Measurements from ENCODE around the gene SCAP. TPM values are rescaled to one million over a fixed set of nuclear protein-coding genes. Genes with fewer than 3 reads are reported as not detected.
"Not testable (repeated sequence)": the region's sequence is repeated elsewhere in the genome, so short reads cannot be mapped to it uniquely, and the experiment has no call there.

Gene SCAP
- total and polyA plus RNA-seq, 2 donors (not counting 1 experiment from before 2014, with no cell fraction given) = 55.8 to 113 TPM

DNA sequence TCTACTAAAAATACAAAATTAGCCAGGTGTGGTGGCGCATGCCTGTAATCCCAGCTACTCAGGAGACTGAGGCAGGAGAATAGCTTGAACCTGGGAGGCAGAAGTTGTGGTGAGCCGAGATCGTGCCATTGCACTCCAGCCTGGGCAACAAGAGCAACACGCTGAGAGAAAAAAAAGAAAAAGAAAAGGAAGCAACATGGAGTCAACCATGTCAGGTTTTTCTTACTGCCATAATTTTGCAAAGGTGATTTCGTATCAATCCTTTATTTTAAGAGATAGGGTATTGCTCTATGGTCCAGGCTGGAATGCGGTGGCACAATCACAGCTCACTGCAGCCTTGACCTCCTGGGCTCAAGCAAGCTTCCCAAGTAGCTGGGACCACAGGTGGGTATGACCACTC is 4.5 kb upstream of the SCAP start:
- peaks cover 12% of the 10 kb centered on the region for H3K4me1 Mint-ChIP-seq
- H3K4me2 ChIP-seq (replicated peaks; ENCODE audit: low read depth, low read length, poor library complexity, severe bottlenecking); H3K9me3 Mint-ChIP-seq (ENCODE audit: insufficient read depth); DNase-seq; H3K27me3 ChIP-seq (replicated peaks in 1 of 4; ENCODE audit: control extremely low read depth in 1 of 4, control insufficient read depth in 3 of 4, insufficient read depth in 4 of 4, low read length in 3 of 4); H3K27ac Mint-ChIP-seq; ATAC-seq (ENCODE audit: low read depth); H3K4me3 ChIP-seq (ENCODE audit: control extremely low read depth in 1 of 5, extremely low read depth in 1 of 5, insufficient read depth in 1 of 5, low read depth in 2 of 5, low read length in 4 of 5); intact Hi-C loops (cut with micrococcal nuclease); H3K4me3 Mint-ChIP-seq; H2AFZ ChIP-seq (ENCODE audit: insufficient read depth, low read depth, low read length, poor library complexity, severe bottlenecking); H3K9ac ChIP-seq (ENCODE audit: low read length); H4K20me1 ChIP-seq (ENCODE audit: control insufficient read depth, insufficient read depth, low read length, poor library complexity, severe bottlenecking); H3K36me3 ChIP-seq (replicated peaks in 1 of 2; ENCODE audit: control extremely low read depth in 1 of 2, control insufficient read depth in 1 of 2, extremely low read depth in 1 of 2, insufficient read depth in 2 of 2, low read length in 1 of 2); H3K27ac ChIP-seq (ENCODE audit: low read length in 2 of 2); H3K27me3 Mint-ChIP-seq; H3K9me3 ChIP-seq (ENCODE audit: control extremely low read depth in 1 of 3, control insufficient read depth in 2 of 3, insufficient read depth in 1 of 3, low read length in 2 of 3); POLR2A ChIA-PET: not testable (repeated sequence)
- 96% methylated on average over 5 of the region's 6 CpGs for WGBS (ENCODE audit: insufficient coverage)
- Histone ChIP-seq H3K4me1 (ENCODE audit: control insufficient read depth in 2 of 2, insufficient read depth in 2 of 2, low read length in 2 of 2) (peaks cover 7 to 13% of the 10 kb centered on the region in 2 donors), H3K79me2 (ENCODE audit: control insufficient read depth, insufficient read depth, low read length) (peaks cover 18% of the 10 kb centered on the region)
- CTCF ChIA-PET = interaction anchor here (0.8 kb wide), 1 partner anchor 59 kb away, joined by 5 read pairs; no protein-coding TSS in a partner anchor

DNA sequence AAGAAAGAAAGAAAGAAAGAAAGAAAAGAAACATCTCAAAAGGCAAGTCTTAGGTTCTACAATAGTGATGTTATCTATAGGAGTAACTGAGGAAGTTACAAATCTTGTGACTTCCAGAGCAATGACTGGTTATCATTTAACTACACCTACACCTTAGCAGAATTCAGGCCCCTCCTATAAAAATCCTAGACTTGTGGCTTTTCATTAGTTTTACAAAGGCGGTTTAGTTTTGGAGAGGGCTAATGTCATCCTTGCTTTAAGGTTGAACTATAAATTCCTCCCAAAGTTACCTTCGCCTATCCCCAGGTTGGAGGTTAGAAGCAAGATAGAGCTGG is 4.1 kb upstream of the SCAP start:
- no CpG with 5 or more reads among the region's 2 CpGs for WGBS (ENCODE audit: insufficient coverage)
- Mint-ChIP-seq H3K4me1 (peaks cover 16% of the 10 kb centered on the region), H3K4me3 (no peak overlapping the region), H3K9me3 (ENCODE audit: insufficient read depth) (no peaks in the 10 kb centered on the region), H3K27me3 (no peaks in the 10 kb centered on the region), H3K27ac (no peak overlapping the region)
- H2AFZ ChIP-seq (ENCODE audit: insufficient read depth, low read depth, low read length, poor library complexity, severe bottlenecking) = no peak overlapping the region
- intact Hi-C loops (cut with micrococcal nuclease) = loop anchor here (5.0 to 10.0 kb wide), 2 partner anchors 305 to 1482 kb away; partner anchors contain the start of genes FYCO1 and SMARCC1
- ATAC-seq (ENCODE audit: low read depth) (no peak), DNase-seq (no peak)
- peaks cover 10 to 18% of the 10 kb centered on the region in 2 donors for H3K4me1 ChIP-seq (ENCODE audit: control insufficient read depth in 2 of 2, insufficient read depth in 2 of 2, low read length in 2 of 2)
- H3K27ac ChIP-seq (ENCODE audit: low read length in 2 of 2) = no peak overlapping the region
- TF ChIP-seq, protein P1, sequence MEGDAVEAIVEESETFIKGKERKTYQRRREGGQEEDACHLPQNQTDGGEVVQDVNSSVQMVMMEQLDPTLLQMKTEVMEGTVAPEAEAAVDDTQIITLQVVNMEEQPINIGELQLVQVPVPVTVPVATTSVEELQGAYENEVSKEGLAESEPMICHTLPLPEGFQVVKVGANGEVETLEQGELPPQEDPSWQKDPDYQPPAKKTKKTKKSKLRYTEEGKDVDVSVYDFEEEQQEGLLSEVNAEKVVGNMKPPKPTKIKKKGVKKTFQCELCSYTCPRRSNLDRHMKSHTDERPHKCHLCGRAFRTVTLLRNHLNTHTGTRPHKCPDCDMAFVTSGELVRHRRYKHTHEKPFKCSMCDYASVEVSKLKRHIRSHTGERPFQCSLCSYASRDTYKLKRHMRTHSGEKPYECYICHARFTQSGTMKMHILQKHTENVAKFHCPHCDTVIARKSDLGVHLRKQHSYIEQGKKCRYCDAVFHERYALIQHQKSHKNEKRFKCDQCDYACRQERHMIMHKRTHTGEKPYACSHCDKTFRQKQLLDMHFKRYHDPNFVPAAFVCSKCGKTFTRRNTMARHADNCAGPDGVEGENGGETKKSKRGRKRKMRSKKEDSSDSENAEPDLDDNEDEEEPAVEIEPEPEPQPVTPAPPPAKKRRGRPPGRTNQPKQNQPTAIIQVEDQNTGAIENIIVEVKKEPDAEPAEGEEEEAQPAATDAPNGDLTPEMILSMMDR (IDR thresholded peaks at IDR 0.05) = no peak
- TF ChIP-seq EZH2 (IDR thresholded peaks at IDR 0.05; ENCODE audit: borderline replicate concordance, insufficient read depth, low read depth, low read length, poor library complexity, severe bottlenecking) = no peak
- peaks cover 5% of the 10 kb centered on the region for H4K20me1 ChIP-seq (ENCODE audit: control insufficient read depth, insufficient read depth, low read length, poor library complexity, severe bottlenecking)
- no peaks in the 10 kb centered on the region for H3K9me3 ChIP-seq (ENCODE audit: control extremely low read depth in 1 of 3, control insufficient read depth in 2 of 3, insufficient read depth in 1 of 3, low read length in 2 of 3)
- POLR2A ChIA-PET = no interaction called here
- H3K4me2 ChIP-seq (replicated peaks; ENCODE audit: low read depth, low read length, poor library complexity, severe bottlenecking) = no peak overlapping the region
- H3K9ac ChIP-seq (ENCODE audit: low read length) = no peak overlapping the region
- H3K4me3 ChIP-seq (ENCODE audit: control extremely low read depth in 1 of 5, extremely low read depth in 1 of 5, insufficient read depth in 1 of 5, low read depth in 2 of 5, low read length in 4 of 5) = no peak overlapping the region
- H3K36me3 ChIP-seq (replicated peaks in 1 of 2; ENCODE audit: control extremely low read depth in 1 of 2, control insufficient read depth in 1 of 2, extremely low read depth in 1 of 2, insufficient read depth in 2 of 2, low read length in 1 of 2) = no peaks in the 10 kb centered on the region
- CTCF ChIA-PET = interaction anchor here (0.8 kb wide), 1 partner anchor 59 kb away, joined by 5 read pairs; no protein-coding TSS in a partner anchor
- H3K79me2 ChIP-seq (ENCODE audit: control insufficient read depth, insufficient read depth, low read length) = peaks cover 22% of the 10 kb centered on the region
- H3K27me3 ChIP-seq (replicated peaks in 1 of 4; ENCODE audit: control extremely low read depth in 1 of 4, control insufficient read depth in 3 of 4, insufficient read depth in 4 of 4, low read length in 3 of 4) = no peaks in the 10 kb centered on the region

All from B cell (primary cell).